Camera-type eye (tissue), 1 donor: ENCODE results near the gene PIGT. TPM values are rescaled to one million over a fixed set of nuclear protein-coding genes. Genes with fewer than 3 reads are reported as not detected.

Experiments used
- total RNA-seq: library from RNA; depleted of rRNA; stranded (reverse); fragments of >200 nt; gene quantifications from one replicate; pipeline ENCODE4 v1.2.3, GENCODE V29; 2014

Gene PIGT
- 26.3 TPM for total RNA-seq

GRCh38 chr20:45415822-45416637 is at the start of gene PIGT:
Gene PIGT, plus strand, starts transcription at chr20:45416141. Its CDS starts 16 bp downstream, at chr20:45416157.

GRCh38 chr20:45378191-45378590 is 37.8 kb upstream of the PIGT start, which contains the start of gene TP53TG5:
Gene TP53TG5, minus strand, starts transcription at chr20:45378325. Its CDS starts 89 bp downstream, at chr20:45378236.

GRCh38 chr20:45407783-45408645 is 7.9 kb upstream of the PIGT start, which contains the start of gene DBNDD2:
Gene DBNDD2, plus strand, starts transcription at chr20:45408289. Its CDS starts 179 bp downstream, at chr20:45408468.

GRCh38 chr20:45469336-45470261 is 53.7 kb downstream of the PIGT start, which contains the start of gene WFDC2:
Gene WFDC2, plus strand, starts transcription at chr20:45469753. Its CDS starts 29 bp downstream, at chr20:45469782.

Other genes starting within 250 kb of the PIGT start
- gene PI3, start 241.2 kb upstream of the PIGT start, total RNA-seq, result not detected
- not detected for gene SEMG1, start 209.1 kb upstream of the PIGT start, total RNA-seq
- gene SEMG2, start 194.8 kb upstream of the PIGT start, total RNA-seq, result not detected
- 61.1 TPM for gene SLPI, start 161.6 kb upstream of the PIGT start, total RNA-seq
- not detected for gene RBPJL, start 109.3 kb upstream of the PIGT start, total RNA-seq
- 11.4 TPM for gene MATN4, start 107.8 kb upstream of the PIGT start, total RNA-seq
- gene SDC4, start 67.7 kb upstream of the PIGT start, total RNA-seq, result 42.4 TPM
- gene SYS1, start 53.0 kb upstream of the PIGT start, total RNA-seq, result 32.8 TPM
- not detected for gene TP53TG5, start 37.8 kb upstream of the PIGT start, total RNA-seq
- 13.4 TPM for gene DBNDD2, start 7.9 kb upstream of the PIGT start, total RNA-seq
- gene WFDC2, start 53.6 kb downstream of the PIGT start, total RNA-seq, result 2.4 TPM
- gene SPINT3, start 99.5 kb downstream of the PIGT start, total RNA-seq, result not detected
- not detected for gene WFDC6, start 123.3 kb downstream of the PIGT start, total RNA-seq
- gene EPPIN, start 131.3 kb downstream of the PIGT start, total RNA-seq, result not detected
- gene WFDC8, start 163.1 kb downstream of the PIGT start, total RNA-seq, result not detected
- not detected for gene WFDC10A, start 213.6 kb downstream of the PIGT start, total RNA-seq
- gene WFDC9, start 215.1 kb downstream of the PIGT start, total RNA-seq, result not detected